OCI-LY7 (cell line): Measurements from ENCODE around the gene C20orf204.
"Not testable (repeated sequence)": the region's sequence is repeated elsewhere in the genome, so short reads cannot be mapped to it uniquely, and the experiment has no call there.

Source experiments
- EZH2phosphoT487 ChIP-seq: fragments of 200-600 bp; sonication (generic); IDR thresholded peaks from 2 replicates; pipeline ENCODE4 v1.6.1; 2018; ENCODE audit warnings: low read depth, borderline replicate concordance, mild to moderate bottlenecking, mixed run types, antibody characterized with exemption, low read length, moderate library complexity, mixed read lengths
- TF ChIP-seq, protein P1 (sequence below): fragments of 200-600 bp; sonication (generic); conservative IDR thresholded peaks from 2 replicates; pipeline ENCODE4 v1.5.1; 2014; ENCODE audit warnings: mild to moderate bottlenecking, antibody characterized with exemption, low read length, moderate library complexity, mixed read lengths

- TF ChIP-seq, protein P1, sequence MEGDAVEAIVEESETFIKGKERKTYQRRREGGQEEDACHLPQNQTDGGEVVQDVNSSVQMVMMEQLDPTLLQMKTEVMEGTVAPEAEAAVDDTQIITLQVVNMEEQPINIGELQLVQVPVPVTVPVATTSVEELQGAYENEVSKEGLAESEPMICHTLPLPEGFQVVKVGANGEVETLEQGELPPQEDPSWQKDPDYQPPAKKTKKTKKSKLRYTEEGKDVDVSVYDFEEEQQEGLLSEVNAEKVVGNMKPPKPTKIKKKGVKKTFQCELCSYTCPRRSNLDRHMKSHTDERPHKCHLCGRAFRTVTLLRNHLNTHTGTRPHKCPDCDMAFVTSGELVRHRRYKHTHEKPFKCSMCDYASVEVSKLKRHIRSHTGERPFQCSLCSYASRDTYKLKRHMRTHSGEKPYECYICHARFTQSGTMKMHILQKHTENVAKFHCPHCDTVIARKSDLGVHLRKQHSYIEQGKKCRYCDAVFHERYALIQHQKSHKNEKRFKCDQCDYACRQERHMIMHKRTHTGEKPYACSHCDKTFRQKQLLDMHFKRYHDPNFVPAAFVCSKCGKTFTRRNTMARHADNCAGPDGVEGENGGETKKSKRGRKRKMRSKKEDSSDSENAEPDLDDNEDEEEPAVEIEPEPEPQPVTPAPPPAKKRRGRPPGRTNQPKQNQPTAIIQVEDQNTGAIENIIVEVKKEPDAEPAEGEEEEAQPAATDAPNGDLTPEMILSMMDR = not testable (repeated sequence)
- TF ChIP-seq EZH2phosphoT487 = not testable (repeated sequence)
These were observed 51.3 kb downstream of the C20orf204 start for GRCh38 chr20:64087226-64087825.
